KBM-7 (cell line): ENCODE measurements around the gene PITX1.

Experiments
- DNase-seq: peaks from one replicate; pipeline ENCODE4 v3.0.0-alpha.2; 2015
- in situ Hi-C: fragments of 300-500 bp; cut with MboI; formaldehyde crosslinking; loops from 2 replicates; pipeline ENCODE4 v1.14.3; 2020; ENCODE audit warnings: low sequenced_read_pairs, low pct_unique_long_range_greater_than_20kb, mixed read lengths

Gene PITX1

GRCh38 chr5:135063511-135064234 is 29.6 kb upstream of the PITX1 start:
- DNase-seq = no peak
- in situ Hi-C loops = no loop called here

GRCh38 chr5:135063056-135063445 is 29.0 kb upstream of the PITX1 start:
- in situ Hi-C loops = no loop called here
- no peak for DNase-seq

- DNase-seq = no peak
- in situ Hi-C loops = no loop called here
Observed at GRCh38 chr5:135062216-135063055, 28.4 kb upstream of the PITX1 start.

- no peak for DNase-seq
- in situ Hi-C loops = no loop called here
Observed at GRCh38 chr5:135061001-135061400, 27.0 kb upstream of the PITX1 start.

- in situ Hi-C loops = no loop called here
- no peak for DNase-seq
Observed at GRCh38 chr5:135060021-135060420, 26.0 kb upstream of the PITX1 start.

GRCh38 chr5:135059000-135059923 is 25.2 kb upstream of the PITX1 start:
- in situ Hi-C loops = no loop called here
- no peak for DNase-seq

- DNase-seq = no peak
- in situ Hi-C loops = no loop called here
Observed at GRCh38 chr5:135058331-135058732, 24.3 kb upstream of the PITX1 start.

- in situ Hi-C loops = no loop called here
- DNase-seq = no peak
Observed at GRCh38 chr5:135057233-135057632, 23.2 kb upstream of the PITX1 start.

GRCh38 chr5:135056316-135057030 is 22.4 kb upstream of the PITX1 start:
- DNase-seq = no peak
- in situ Hi-C loops = no loop called here

- in situ Hi-C loops = no loop called here
- no peak for DNase-seq
Observed at GRCh38 chr5:135055396-135055795, 21.4 kb upstream of the PITX1 start.

GRCh38 chr5:135054546-135054945 is 20.5 kb upstream of the PITX1 start:
- no peak for DNase-seq
- in situ Hi-C loops = no loop called here

- in situ Hi-C loops = no loop called here
- no peak for DNase-seq
Observed at GRCh38 chr5:135053989-135054388, 20.0 kb upstream of the PITX1 start.

- DNase-seq = peak; percentile 70
- in situ Hi-C loops = no loop called here
Observed at GRCh38 chr5:135053278-135053677, 19.2 kb upstream of the PITX1 start.

GRCh38 chr5:135052511-135053145 is 18.6 kb upstream of the PITX1 start:
- no peak for DNase-seq
- in situ Hi-C loops = no loop called here

GRCh38 chr5:135051872-135052271 is 17.8 kb upstream of the PITX1 start:
- in situ Hi-C loops = no loop called here
- no peak for DNase-seq

- no peak for DNase-seq
- in situ Hi-C loops = no loop called here
Observed at GRCh38 chr5:135051399-135051798, 17.4 kb upstream of the PITX1 start.

- DNase-seq = no peak
- in situ Hi-C loops = no loop called here
Observed at GRCh38 chr5:135050244-135050767, 16.3 kb upstream of the PITX1 start.

- DNase-seq = no peak
- in situ Hi-C loops = no loop called here
Observed at GRCh38 chr5:135048930-135049329, 14.9 kb upstream of the PITX1 start.
